ENCODE data around the gene ZNRF4.

ZNRF4 gene

GRCh38 chr19:5444431-5444830 lies 10.8 kb upstream of the ZNRF4 start:
- DNase-seq, result no peak

- DNase-seq, result no peak
Measured at GRCh38 chr19:5445071-5445470, 10.1 kb upstream of the ZNRF4 start.

- no peak for DNase-seq
Measured at GRCh38 chr19:5445561-5446055, 9.6 kb upstream of the ZNRF4 start.

- peak; percentile 9 for DNase-seq
Measured at GRCh38 chr19:5447700-5448311, 7.4 kb upstream of the ZNRF4 start.

- DNase-seq, result no peak
Measured at GRCh38 chr19:5448374-5448773, 6.8 kb upstream of the ZNRF4 start.

- no peak for DNase-seq
Measured at GRCh38 chr19:5450482-5451126, 4.6 kb upstream of the ZNRF4 start.

GRCh38 chr19:5451494-5451893 lies 3.7 kb upstream of the ZNRF4 start:
- DNase-seq, result no peak

GRCh38 chr19:5452594-5453565 lies 2.3 kb upstream of the ZNRF4 start:
- DNase-seq, result peak; percentile 15

GRCh38 chr19:5454743-5455142 lies 474 bp upstream of the ZNRF4 start:
- DNase-seq, result no peak

- DNase-seq, result no peak
Measured at GRCh38 chr19:5456130-5456840, 1.1 kb downstream of the ZNRF4 start.

- no peak for DNase-seq
Measured at GRCh38 chr19:5456841-5457200, 1.6 kb downstream of the ZNRF4 start.

GRCh38 chr19:5457709-5458108 lies 2.5 kb downstream of the ZNRF4 start:
- no peak for DNase-seq

GRCh38 chr19:5458420-5458819 lies 3.2 kb downstream of the ZNRF4 start:
- no peak for DNase-seq

GRCh38 chr19:5459360-5459759 lies 4.1 kb downstream of the ZNRF4 start:
- no peak for DNase-seq

- DNase-seq, result no peak
Measured at GRCh38 chr19:5460748-5461147, 5.5 kb downstream of the ZNRF4 start.

GRCh38 chr19:5463959-5464358 lies 8.7 kb downstream of the ZNRF4 start:
- DNase-seq, result no peak

- DNase-seq, result no peak
Measured at GRCh38 chr19:5466072-5466471, 10.9 kb downstream of the ZNRF4 start.

- DNase-seq, result no peak
Measured at GRCh38 chr19:5466814-5467291, 11.6 kb downstream of the ZNRF4 start.

- no peak for DNase-seq
Measured at GRCh38 chr19:5470264-5470671, 15.1 kb downstream of the ZNRF4 start.

GRCh38 chr19:5472286-5472685 lies 17.1 kb downstream of the ZNRF4 start:
- DNase-seq, result no peak

GRCh38 chr19:5473646-5474045 lies 18.4 kb downstream of the ZNRF4 start:
- no peak for DNase-seq

- DNase-seq, result no peak
Measured at GRCh38 chr19:5477451-5478215, 22.4 kb downstream of the ZNRF4 start.
